Spinal cord (tissue), 10 donors: Measurements from ENCODE around the gene ANAPC10. TPM values are rescaled to one million over a fixed set of nuclear protein-coding genes. Genes with fewer than 3 reads are reported as not detected.

Source experiments
- DNase-seq, 6 donors: peaks; one replicate each; pipeline versions ENCODE4 v3.0.0 to v3.0.0-alpha.2; 2013 to 2015; ENCODE audit warnings: low spot score in 6 of 6, low read depth in 4 of 6
- H3K27ac ChIP-seq: one replicate; pipeline ENCODE4 v1.5.1; 2013; ENCODE audit warnings: low read depth, low read length, control low read depth
- H3K27me3 ChIP-seq: one replicate; pipeline ENCODE4 v1.6.1; 2013; ENCODE audit warnings: low read length; ENCODE audit not compliant: control insufficient read depth, insufficient read depth
- H3K36me3 ChIP-seq: one replicate; pipeline ENCODE4 v1.6.1; 2013; ENCODE audit warnings: low read length; ENCODE audit not compliant: control insufficient read depth, insufficient read depth
- H3K4me1 ChIP-seq: one replicate; pipeline ENCODE4 v1.6.1; 2013; ENCODE audit warnings: low read length; ENCODE audit not compliant: control insufficient read depth, insufficient read depth
- H3K4me3 ChIP-seq: one replicate; pipeline ENCODE4 v1.5.1; 2013; ENCODE audit warnings: low read depth, low read length, control low read depth
- H3K9me3 ChIP-seq: one replicate; pipeline ENCODE4 v1.6.1; 2013; ENCODE audit warnings: low read length; ENCODE audit not compliant: control insufficient read depth, insufficient read depth
- WGBS: methylation state at CpG from one replicate; pipeline ENCODE4 v1.1.5; 2013; ENCODE audit warnings: missing lambda C conversion rate; ENCODE audit not compliant: insufficient coverage; 5-methylcytosine and 5-hydroxymethylcytosine counted together
- polyA plus RNA-seq, 2 donors: library from polyadenylated mRNA; unstranded; fragments of 120-200 nt; gene quantifications; one replicate each; pipeline ENCODE4 v1.2.1, GENCODE V29; 2013; ENCODE audit not compliant: insufficient read length in 2 of 2
- total RNA-seq, 2 donors: library from RNA; depleted of rRNA in 1 of 2; stranded (reverse); fragments of 120-200 nt in 1 of 2; fragments of >200 nt in 1 of 2; gene quantifications; one replicate each; pipeline versions ENCODE4 v1.2.3 to v1.2.4, GENCODE V29; 2013 to 2014
- donor health status: healthy.

Gene ANAPC10
- total and polyA plus RNA-seq, 4 donors = 19.8 to 44.4 (median 30.0) TPM

DNA sequence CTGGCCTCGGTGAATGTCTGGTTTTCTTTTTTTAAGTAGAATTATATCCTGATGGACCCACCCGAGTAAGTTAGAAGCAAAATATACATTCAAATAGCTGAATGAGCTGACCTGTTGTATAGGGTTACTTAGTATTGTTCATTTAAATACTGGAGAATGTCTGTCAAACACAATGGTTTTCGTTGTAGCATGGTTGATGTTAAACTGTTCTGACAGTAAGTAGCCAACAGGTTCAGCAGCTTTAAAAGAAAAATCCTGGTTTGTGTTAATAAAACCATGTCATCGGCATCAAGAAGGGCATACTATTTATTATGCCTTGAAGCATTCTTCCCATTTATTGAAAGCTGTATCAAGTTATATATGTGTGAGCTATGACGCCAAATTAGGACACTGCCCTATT lies 149.6 kb downstream of the ANAPC10 start:
- no peak for DNase-seq
- Histone ChIP-seq H3K4me3 (no peak overlapping the region), H3K27ac (no peak overlapping the region), H3K9me3 (no peaks in the 10 kb centered on the region), H3K4me1 (no peaks in the 10 kb centered on the region), H3K27me3 (no peaks in the 10 kb centered on the region), H3K36me3 (no peaks in the 10 kb centered on the region)
- 83% methylated on average over 1 of the region's 5 CpGs for WGBS

GRCh38 chr4:144948009-144948408 lies 150.0 kb downstream of the ANAPC10 start:
- Histone ChIP-seq H3K27me3 (no peaks in the 10 kb centered on the region), H3K4me1 (no peaks in the 10 kb centered on the region), H3K27ac (no peak overlapping the region), H3K36me3 (no peaks in the 10 kb centered on the region), H3K4me3 (no peak overlapping the region), H3K9me3 (no peaks in the 10 kb centered on the region)
- WGBS = 70% methylated on average over 2 of the region's 2 CpGs
- DNase-seq = no peak

Other genes with a start within 250 kb of the ANAPC10 start
- 100 to 1,000 TPM in 1 of 2 donors, 10 to 100 TPM in 1; 87.4 to 117 TPM for gene ABCE1, start 115 bp upstream of the ANAPC10 start, total RNA-seq
- 10 to 100 TPM; 50.4 to 60.5 TPM for gene ABCE1, start 115 bp upstream of the ANAPC10 start, polyA plus RNA-seq
- gene OTUD4, start 82.4 kb upstream of the ANAPC10 start, total RNA-seq = 10 to 100 TPM; 24.0 to 40.3 TPM
- 10 to 100 TPM; 23.1 to 28.0 TPM for gene OTUD4, start 82.4 kb upstream of the ANAPC10 start, polyA plus RNA-seq